Neural cell (in vitro differentiated cells): Measurements from ENCODE around the gene PDE8A. TPM values are rescaled to one million over a fixed set of nuclear protein-coding genes. Genes with fewer than 3 reads are reported as not detected.

ENCODE experiments used
- H2AFZ ChIP-seq: fragments of 200-600, 300-800 bp; sonication (generic), shearing (Covaris generic); 2 replicates; pipeline ENCODE4 v1.6.0; 2014; ENCODE audit warnings: low read depth, mild to moderate bottlenecking, antibody characterized with exemption, low read length, moderate library complexity
- H3F3A ChIP-seq: fragments of 200-600 bp; shearing (Covaris generic); 2 replicates; pipeline ENCODE4 v1.6.1; 2016; ENCODE audit warnings: mild to moderate bottlenecking, moderate library complexity, mixed read lengths, antibody characterized with exemption, low read length; ENCODE audit not compliant: insufficient read depth, poor library complexity, severe bottlenecking
- H3K27ac ChIP-seq: fragments of 200-600, 300-800 bp; sonication (generic), shearing (Covaris generic); 2 replicates; pipeline ENCODE4 v1.5.1; 2014; ENCODE audit warnings: mild to moderate bottlenecking, low read length, moderate library complexity
- H3K27me3 ChIP-seq: fragments of 300-800, 200-600 bp; sonication (generic), shearing (Covaris generic); 2 replicates; pipeline ENCODE4 v1.6.0; 2014; ENCODE audit warnings: mild to moderate bottlenecking, low read depth, low read length, moderate library complexity; ENCODE audit not compliant: insufficient read depth
- H3K36me3 ChIP-seq: fragments of 300-800, 200-600 bp; sonication (generic), shearing (Covaris generic); 2 replicates; pipeline ENCODE4 v1.5.1; 2014; ENCODE audit warnings: mild to moderate bottlenecking, antibody characterized with exemption, low read length, moderate library complexity; ENCODE audit not compliant: insufficient read depth
- H3K4me2 ChIP-seq: fragments of 300-800, 200-600 bp; sonication (generic), shearing (Covaris generic); 2 replicates; pipeline ENCODE4 v1.6.0; 2014; ENCODE audit warnings: mild to moderate bottlenecking, low read length
- H3K4me3 ChIP-seq: fragments of 300-800, 200-600 bp; sonication (generic), shearing (Covaris generic); 2 replicates; pipeline ENCODE4 v1.5.1; 2014; ENCODE audit warnings: mild to moderate bottlenecking, low read length, moderate library complexity
- H3K79me2 ChIP-seq: fragments of 200-600 bp; shearing (Covaris generic); replicated peaks from 2 replicates; pipeline ENCODE4 v1.6.0; 2014; ENCODE audit warnings: mild to moderate bottlenecking, low read length, moderate library complexity; ENCODE audit not compliant: insufficient read depth
- H3K9ac ChIP-seq: fragments of 300-800, 200-600 bp; sonication (generic), shearing (Covaris generic); 2 replicates; pipeline ENCODE4 v1.6.1; 2016; ENCODE audit warnings: mild to moderate bottlenecking, low read length, mixed read lengths
- H3K9me2 ChIP-seq: fragments of 200-600 bp; shearing (Covaris generic); 2 replicates; pipeline ENCODE4 v1.6.1; 2016; ENCODE audit warnings: mild to moderate bottlenecking, low read length, mixed read lengths; ENCODE audit not compliant: insufficient read depth
- H3K9me3 ChIP-seq: fragments of 200-600, 300-800 bp; sonication (generic), shearing (Covaris generic); 2 replicates; pipeline ENCODE4 v1.6.1; 2016; ENCODE audit warnings: mild to moderate bottlenecking, mixed run types, low read length, moderate library complexity, mixed read lengths
- H4K20me1 ChIP-seq: fragments of 200-600 bp; shearing (Covaris generic); 2 replicates; pipeline ENCODE4 v1.6.1; 2016; ENCODE audit warnings: mild to moderate bottlenecking, mixed run types; ENCODE audit not compliant: insufficient read depth
- EP300 ChIP-seq: fragments of 450-650 bp; conservative IDR thresholded peaks from 2 replicates; pipeline ENCODE4 v1.6.1; 2014; ENCODE audit warnings: antibody characterized with exemption, mild to moderate bottlenecking, moderate library complexity; ENCODE audit not compliant: poor library complexity, severe bottlenecking
- EZH2 ChIP-seq: fragments of 200-600, 300-800 bp; shearing (Covaris generic), sonication (generic); IDR thresholded peaks from 2 replicates; pipeline ENCODE4 v1.6.1; 2014; ENCODE audit warnings: antibody characterized with exemption, low read length, borderline replicate concordance, mild to moderate bottlenecking; ENCODE audit not compliant: insufficient read depth, poor library complexity, severe bottlenecking
- MXI1 ChIP-seq: fragments of 450-650 bp; conservative IDR thresholded peaks from 2 replicates; pipeline ENCODE4 v1.6.1; 2014; ENCODE audit warnings: antibody characterized with exemption, mild to moderate bottlenecking; ENCODE audit not compliant: poor library complexity, severe bottlenecking
- POLR2AphosphoS5 ChIP-seq: IDR thresholded peaks from 2 replicates; pipeline ENCODE4 v1.6.1; 2012
- RAD21 ChIP-seq: fragments of 450-650 bp; conservative IDR thresholded peaks from 2 replicates; pipeline ENCODE4 v1.6.1; 2014; ENCODE audit warnings: antibody characterized with exemption, mild to moderate bottlenecking, moderate library complexity
- SMC3 ChIP-seq: fragments of 450-650 bp; conservative IDR thresholded peaks from 2 replicates; pipeline ENCODE4 v1.6.1; 2014; ENCODE audit warnings: antibody characterized with exemption, mild to moderate bottlenecking, moderate library complexity; ENCODE audit not compliant: poor library complexity
- TAF1 ChIP-seq: IDR thresholded peaks from 2 replicates; pipeline ENCODE4 v1.6.1; 2012; ENCODE audit warnings: low read depth
- polyA plus RNA-seq: library from polyadenylated mRNA; depleted of rRNA; stranded (reverse); fragments of >200 nt; gene quantifications from 2 replicates; pipeline ENCODE4 v1.2.3, GENCODE V29; 2014
- TF ChIP-seq, protein P1 (sequence below): fragments of 450-650 bp; IDR thresholded peaks from 2 replicates; pipeline ENCODE4 v1.5.1; 2014; ENCODE audit warnings: antibody characterized with exemption, mild to moderate bottlenecking, moderate library complexity; ENCODE audit not compliant: poor library complexity, severe bottlenecking
- TF ChIP-seq, protein P2 (sequence below): IDR thresholded peaks from 2 replicates; pipeline ENCODE4 v1.6.1; 2012; ENCODE audit warnings: borderline replicate concordance

The PDE8A gene
- polyA plus RNA-seq, 1 donor from 2014 or later: 13.2 TPM

- Histone ChIP-seq H3K9ac (peak overlapping the region; percentile 67), H3K79me2 (no peaks in the 10 kb centered on the region), H3K4me3 (peak overlapping the region; percentile 91), H4K20me1 (no peaks in the 10 kb centered on the region), H3K27me3 (peaks cover 49% of the 10 kb centered on the region), H3K9me3 (no peaks in the 10 kb centered on the region), H3K36me3 (no peaks in the 10 kb centered on the region), H3K9me2 (no peaks in the 10 kb centered on the region), H3K4me2 (peak overlapping the region; percentile 35), H3K27ac (peak overlapping the region; percentile 43), H3F3A (no peaks in the 10 kb centered on the region), H2AFZ (peak overlapping the region; percentile 73)
- TF ChIP-seq MXI1: peak; percentile 76
- peak; percentile 22 for TF ChIP-seq RAD21
- TF ChIP-seq POLR2AphosphoS5: peak; percentile 72
- TF ChIP-seq SMC3: no peak
- TF ChIP-seq, protein P1, sequence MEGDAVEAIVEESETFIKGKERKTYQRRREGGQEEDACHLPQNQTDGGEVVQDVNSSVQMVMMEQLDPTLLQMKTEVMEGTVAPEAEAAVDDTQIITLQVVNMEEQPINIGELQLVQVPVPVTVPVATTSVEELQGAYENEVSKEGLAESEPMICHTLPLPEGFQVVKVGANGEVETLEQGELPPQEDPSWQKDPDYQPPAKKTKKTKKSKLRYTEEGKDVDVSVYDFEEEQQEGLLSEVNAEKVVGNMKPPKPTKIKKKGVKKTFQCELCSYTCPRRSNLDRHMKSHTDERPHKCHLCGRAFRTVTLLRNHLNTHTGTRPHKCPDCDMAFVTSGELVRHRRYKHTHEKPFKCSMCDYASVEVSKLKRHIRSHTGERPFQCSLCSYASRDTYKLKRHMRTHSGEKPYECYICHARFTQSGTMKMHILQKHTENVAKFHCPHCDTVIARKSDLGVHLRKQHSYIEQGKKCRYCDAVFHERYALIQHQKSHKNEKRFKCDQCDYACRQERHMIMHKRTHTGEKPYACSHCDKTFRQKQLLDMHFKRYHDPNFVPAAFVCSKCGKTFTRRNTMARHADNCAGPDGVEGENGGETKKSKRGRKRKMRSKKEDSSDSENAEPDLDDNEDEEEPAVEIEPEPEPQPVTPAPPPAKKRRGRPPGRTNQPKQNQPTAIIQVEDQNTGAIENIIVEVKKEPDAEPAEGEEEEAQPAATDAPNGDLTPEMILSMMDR: peak; percentile 29
- TF ChIP-seq, protein P2, sequence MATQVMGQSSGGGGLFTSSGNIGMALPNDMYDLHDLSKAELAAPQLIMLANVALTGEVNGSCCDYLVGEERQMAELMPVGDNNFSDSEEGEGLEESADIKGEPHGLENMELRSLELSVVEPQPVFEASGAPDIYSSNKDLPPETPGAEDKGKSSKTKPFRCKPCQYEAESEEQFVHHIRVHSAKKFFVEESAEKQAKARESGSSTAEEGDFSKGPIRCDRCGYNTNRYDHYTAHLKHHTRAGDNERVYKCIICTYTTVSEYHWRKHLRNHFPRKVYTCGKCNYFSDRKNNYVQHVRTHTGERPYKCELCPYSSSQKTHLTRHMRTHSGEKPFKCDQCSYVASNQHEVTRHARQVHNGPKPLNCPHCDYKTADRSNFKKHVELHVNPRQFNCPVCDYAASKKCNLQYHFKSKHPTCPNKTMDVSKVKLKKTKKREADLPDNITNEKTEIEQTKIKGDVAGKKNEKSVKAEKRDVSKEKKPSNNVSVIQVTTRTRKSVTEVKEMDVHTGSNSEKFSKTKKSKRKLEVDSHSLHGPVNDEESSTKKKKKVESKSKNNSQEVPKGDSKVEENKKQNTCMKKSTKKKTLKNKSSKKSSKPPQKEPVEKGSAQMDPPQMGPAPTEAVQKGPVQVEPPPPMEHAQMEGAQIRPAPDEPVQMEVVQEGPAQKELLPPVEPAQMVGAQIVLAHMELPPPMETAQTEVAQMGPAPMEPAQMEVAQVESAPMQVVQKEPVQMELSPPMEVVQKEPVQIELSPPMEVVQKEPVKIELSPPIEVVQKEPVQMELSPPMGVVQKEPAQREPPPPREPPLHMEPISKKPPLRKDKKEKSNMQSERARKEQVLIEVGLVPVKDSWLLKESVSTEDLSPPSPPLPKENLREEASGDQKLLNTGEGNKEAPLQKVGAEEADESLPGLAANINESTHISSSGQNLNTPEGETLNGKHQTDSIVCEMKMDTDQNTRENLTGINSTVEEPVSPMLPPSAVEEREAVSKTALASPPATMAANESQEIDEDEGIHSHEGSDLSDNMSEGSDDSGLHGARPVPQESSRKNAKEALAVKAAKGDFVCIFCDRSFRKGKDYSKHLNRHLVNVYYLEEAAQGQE: peak; percentile 13
- no peak for TF ChIP-seq EZH2
- TF ChIP-seq TAF1: peak; percentile 56
- TF ChIP-seq EP300: peak; percentile 28
These were observed 1.2 kb upstream of the PDE8A start for GRCh38 chr15:84980196-84981053.

GRCh38 chr15:84981054-84981710 lies 474 bp upstream of the PDE8A start:
- H2AFZ ChIP-seq: peak overlapping the region; percentile 73
- H3K9ac ChIP-seq: peak overlapping the region; percentile 67
- peaks cover 49% of the 10 kb centered on the region for H3K27me3 ChIP-seq
- no peaks in the 10 kb centered on the region for H4K20me1 ChIP-seq
- no peaks in the 10 kb centered on the region for H3K79me2 ChIP-seq
- H3K9me2 ChIP-seq: no peaks in the 10 kb centered on the region
- no peak overlapping the region for H3K4me2 ChIP-seq
- no peak overlapping the region for H3K27ac ChIP-seq
- H3F3A ChIP-seq: no peaks in the 10 kb centered on the region
- no peaks in the 10 kb centered on the region for H3K9me3 ChIP-seq
- peak overlapping the region; percentile 91 for H3K4me3 ChIP-seq
- H3K36me3 ChIP-seq: no peaks in the 10 kb centered on the region
- TF ChIP-seq, protein P2: no peak
- no peak for TF ChIP-seq SMC3
- TF ChIP-seq RAD21: no peak
- no peak for TF ChIP-seq TAF1
- TF ChIP-seq, protein P1: peak; percentile 55
- TF ChIP-seq EP300: peak; percentile 57
- peak; percentile 36 for TF ChIP-seq MXI1
- peak; percentile 44 for TF ChIP-seq POLR2AphosphoS5
- TF ChIP-seq EZH2: no peak
